IMR-90 (cell line): ENCODE results near the gene TJP1. TPM values are rescaled to one million over a fixed set of nuclear protein-coding genes. Genes with fewer than 3 reads are reported as not detected.

Experiments used
- ATAC-seq: fragments of 200-7000 bp; cut with Tn5 transposase; 2 replicates; pipeline ENCODE4 v1.9.1; 2020; ENCODE audit warnings: low read depth, mild to moderate bottlenecking, moderate library complexity
- BruUV-seq: library from RNA; stranded (reverse); fragments of 400-500 nt; replicated peaks from 2 replicates; lab custom pipeline; 2021; lab: Mats Ljungman, UMichigan
- CTCF ChIA-PET: fragments of 300-600 bp; formaldehyde crosslinking; extraction: SDS; loops from one replicate; lab custom pipeline; 2021; ENCODE audit warnings: antibody characterized with exemption; lab: Yijun Ruan, JAX
- POLR2A ChIA-PET: fragments of 300-600 bp; sonication (Branson Sonifier 250); formaldehyde crosslinking; loops from one replicate; lab custom pipeline; 2022; ENCODE audit warnings: antibody characterized with exemption; ENCODE audit not compliant: unreplicated experiment; lab: Charles Lee
- DNase-seq: peaks from one replicate; pipeline ENCODE4 v3.0.0; 2013
- H2AFZ ChIP-seq: replicated peaks from 2 replicates; pipeline ENCODE3; 2013; ENCODE audit warnings: low read length, mild to moderate bottlenecking; ENCODE audit not compliant: poor library complexity
- H2AK5ac ChIP-seq: 2 replicates; pipeline ENCODE4 v1.6.1; 2013; ENCODE audit warnings: low read depth, low read length, inconsistent platforms
- H2AK9ac ChIP-seq: replicated peaks from 2 replicates; pipeline ENCODE3; 2013; ENCODE audit warnings: mild to moderate bottlenecking, low read depth, low read length, moderate library complexity; ENCODE audit not compliant: poor library complexity
- H2BK120ac ChIP-seq: 2 replicates; pipeline ENCODE4 v1.6.1; 2013; ENCODE audit warnings: low read depth, low read length, inconsistent platforms
- H2BK15ac ChIP-seq: 3 replicates; pipeline ENCODE4 v1.6.1; 2013; ENCODE audit warnings: low read depth, low read length, inconsistent platforms
- H2BK20ac ChIP-seq: 2 replicates; pipeline ENCODE4 v1.6.1; 2013; ENCODE audit warnings: low read depth, mild to moderate bottlenecking, inconsistent platforms, low read length, moderate library complexity
- H2BK5ac ChIP-seq: 2 replicates; pipeline ENCODE4 v1.6.1; 2013; ENCODE audit warnings: mild to moderate bottlenecking, low read depth, low read length, inconsistent platforms; ENCODE audit not compliant: poor library complexity, severe bottlenecking
- H3K14ac ChIP-seq: replicated peaks from 2 replicates; pipeline ENCODE4 v1.6.1; 2013; ENCODE audit warnings: low read depth, low read length, inconsistent platforms
- H3K18ac ChIP-seq: 2 replicates; pipeline ENCODE4 v1.6.1; 2013; ENCODE audit warnings: low read depth, low read length, control low read depth
- H3K23ac ChIP-seq: 2 replicates; pipeline ENCODE4 v1.6.1; 2013; ENCODE audit warnings: low read depth, low read length, inconsistent platforms
- H3K27ac ChIP-seq: 2 replicates; pipeline ENCODE4 v1.5.1; 2013; ENCODE audit warnings: mild to moderate bottlenecking, control low read depth, low read length; ENCODE audit not compliant: insufficient read depth
- H3K27me3 ChIP-seq: 2 replicates; pipeline ENCODE4 v1.6.1; 2013; ENCODE audit warnings: low read length; ENCODE audit not compliant: control insufficient read depth, insufficient read depth
- H3K36me3 ChIP-seq: 2 replicates; pipeline ENCODE4 v1.6.1; 2013; ENCODE audit warnings: low read length, mixed read lengths; ENCODE audit not compliant: control insufficient read depth, insufficient read depth
- H3K4ac ChIP-seq: 2 replicates; pipeline ENCODE4 v1.6.1; 2013; ENCODE audit warnings: low read depth, low read length, inconsistent platforms
- H3K4me1 ChIP-seq: 2 replicates; pipeline ENCODE4 v1.6.1; 2013; ENCODE audit warnings: low read length, mixed read lengths; ENCODE audit not compliant: control insufficient read depth, insufficient read depth
- H3K4me2 ChIP-seq: 2 replicates; pipeline ENCODE4 v1.6.1; 2013; ENCODE audit warnings: low read depth, mild to moderate bottlenecking, control low read depth, low read length, moderate library complexity
- H3K4me3 ChIP-seq: 2 replicates; pipeline ENCODE4 v1.5.1; 2013; ENCODE audit warnings: low read depth, mild to moderate bottlenecking, control low read depth, low read length, moderate library complexity; ENCODE audit not compliant: insufficient read depth
- H3K56ac ChIP-seq: 2 replicates; pipeline ENCODE4 v1.6.1; 2013; ENCODE audit warnings: low read length, inconsistent platforms; ENCODE audit not compliant: insufficient read depth; ENCODE audit errors: extremely low read depth
- H3K79me1 ChIP-seq, 2 experiments: 2 replicates each; pipeline ENCODE4 v1.6.1; 2013; ENCODE audit warnings: low read length in 2 of 2, inconsistent platforms in 1 of 2, low read depth in 1 of 2
- H3K9ac ChIP-seq: 2 replicates; pipeline ENCODE4 v1.6.1; 2013; ENCODE audit warnings: low read depth, low read length, control low read depth
- H3K9me1 ChIP-seq: 2 replicates; pipeline ENCODE4 v1.6.1; 2013; ENCODE audit warnings: low read length, inconsistent platforms; ENCODE audit not compliant: insufficient read depth
- H3K9me3 ChIP-seq: 2 replicates; pipeline ENCODE4 v1.6.1; 2013; ENCODE audit warnings: low read length; ENCODE audit not compliant: control insufficient read depth, insufficient read depth
- H4K20me1 ChIP-seq: 2 replicates; pipeline ENCODE4 v1.6.1; 2013; ENCODE audit warnings: low read length, inconsistent platforms; ENCODE audit not compliant: insufficient read depth
- H4K5ac ChIP-seq: 2 replicates; pipeline ENCODE4 v1.6.1; 2013; ENCODE audit warnings: mild to moderate bottlenecking, low read depth, low read length, control low read depth
- H4K8ac ChIP-seq, 2 experiments: 2 replicates each; pipeline ENCODE4 v1.6.1; 2013; ENCODE audit warnings: low read depth in 2 of 2, low read length in 2 of 2, control low read depth in 1 of 2, inconsistent platforms in 1 of 2
- H4K91ac ChIP-seq: 2 replicates; pipeline ENCODE4 v1.6.1; 2013; ENCODE audit warnings: low read depth, low read length, inconsistent platforms; ENCODE audit not compliant: insufficient read depth
- SMC3 ChIP-seq: fragments of 150-350 bp; IDR thresholded peaks from 2 replicates; pipeline ENCODE4 v1.6.1; 2016; ENCODE audit warnings: low read depth, mild to moderate bottlenecking, antibody characterized with exemption, low read length, moderate library complexity
- WGBS, 2 experiments: methylation state at CpG; one replicate each; pipeline versions ENCODE4 v1.1.5 to v1.1.7; 2013; ENCODE audit warnings: missing lambda C conversion rate in 2 of 2; ENCODE audit not compliant: insufficient read length in 1 of 2; ENCODE audit errors: extremely low coverage in 2 of 2; 5-methylcytosine and 5-hydroxymethylcytosine counted together
- dilution Hi-C: fragments of 300-500 bp; cut with HindIII; formaldehyde crosslinking; loops from one replicate; pipeline ENCODE4 v1.14.3; 2018; ENCODE audit warnings: low sequenced_read_pairs; ENCODE audit not compliant: unreplicated experiment
- in situ Hi-C: fragments of 300-500 bp; cut with MboI; formaldehyde crosslinking; loops from 3 replicates; pipeline ENCODE4 v1.14.3; 2019; ENCODE audit warnings: low sequenced_read_pairs, inconsistent platforms, mixed read lengths
- intact Hi-C: fragments of 100-400 bp; cut with micrococcal nuclease; formaldehyde crosslinking; loops from 2 replicates; pipeline ENCODE4 v1.10.0; 2022
- polyA plus RNA-seq, 3 experiments: library from polyadenylated mRNA; depleted of rRNA; stranded (reverse); fragments of >200 nt; gene quantifications; 2 replicates each; pipeline ENCODE4 v1.2.3, GENCODE V29; 2012; ENCODE audit warnings: low replicate concordance in 1 of 3
- total RNA-seq: library from RNA; depleted of rRNA; stranded (reverse); fragments of >200 nt; gene quantifications from 2 replicates; pipeline ENCODE4 v1.2.3, GENCODE V29; 2012
- TF ChIP-seq, protein P1 (sequence below): fragments of 150-350 bp; IDR thresholded peaks from 2 replicates; pipeline ENCODE4 v1.6.1; 2017; ENCODE audit warnings: mild to moderate bottlenecking, antibody characterized with exemption, low read length, low read depth

The TJP1 gene
- total and polyA plus RNA-seq, 2 of the 4 experiments (the other 2 are of a cell fraction) = 42.2 to 43.4 TPM

DNA sequence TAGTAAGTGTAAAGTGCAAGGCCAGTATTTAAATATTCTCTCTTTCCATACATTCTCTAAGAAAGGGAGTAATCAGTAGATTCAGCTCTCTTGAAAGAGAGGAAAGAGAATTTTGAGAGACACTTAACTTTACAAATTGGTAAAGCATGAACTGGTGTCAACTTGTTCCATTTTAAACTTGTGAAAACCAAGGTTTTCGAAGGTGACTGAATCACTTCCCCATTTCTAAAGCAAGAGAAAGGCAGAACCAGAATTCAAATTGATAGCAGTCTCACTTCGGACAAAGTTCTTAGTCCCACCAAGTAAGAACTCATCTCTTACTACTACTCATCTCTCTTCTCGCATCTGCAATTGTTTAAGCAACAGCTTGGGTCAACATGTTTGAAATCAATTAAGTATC is 22.4 kb downstream of the TJP1 start:
- H3K9me3 ChIP-seq = no peaks in the 10 kb centered on the region
- TF ChIP-seq SMC3 = no peak
- TF ChIP-seq, protein P1, sequence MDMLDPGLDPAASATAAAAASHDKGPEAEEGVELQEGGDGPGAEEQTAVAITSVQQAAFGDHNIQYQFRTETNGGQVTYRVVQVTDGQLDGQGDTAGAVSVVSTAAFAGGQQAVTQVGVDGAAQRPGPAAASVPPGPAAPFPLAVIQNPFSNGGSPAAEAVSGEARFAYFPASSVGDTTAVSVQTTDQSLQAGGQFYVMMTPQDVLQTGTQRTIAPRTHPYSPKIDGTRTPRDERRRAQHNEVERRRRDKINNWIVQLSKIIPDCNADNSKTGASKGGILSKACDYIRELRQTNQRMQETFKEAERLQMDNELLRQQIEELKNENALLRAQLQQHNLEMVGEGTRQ = no peak
- peaks cover 11% of the 10 kb centered on the region; the same call in 1 of the 2 replicates for H3K4me1 ChIP-seq
- BruUV-seq = no TSS peak
- H3K27me3 ChIP-seq = no peaks in the 10 kb centered on the region
- H2AK5ac ChIP-seq = no peak overlapping the region
- peaks cover 24 to 62% of the 10 kb centered on the region in 2 experiments for H3K79me1 ChIP-seq
- CTCF ChIA-PET = no interaction called here
- H3K36me3 ChIP-seq = peaks cover 5% of the 10 kb centered on the region
- H4K5ac ChIP-seq = no peak overlapping the region
- H3K56ac ChIP-seq = no peak overlapping the region
- H2BK5ac ChIP-seq = no peak overlapping the region
- H2BK20ac ChIP-seq = no peak overlapping the region
- no peak overlapping the region for H4K91ac ChIP-seq
- H3K4ac ChIP-seq = no peak overlapping the region
- no peak overlapping the region for H3K23ac ChIP-seq
- peaks cover 37% of the 10 kb centered on the region for H4K20me1 ChIP-seq
- dilution Hi-C loops (no loop called here), in situ Hi-C loops (no loop called here), intact Hi-C loops (no loop called here)
- no peak overlapping the region for H3K27ac ChIP-seq
- POLR2A ChIA-PET = no interaction called here
- H3K9me1 ChIP-seq = peaks cover 5% of the 10 kb centered on the region
- H3K4me3 ChIP-seq = no peak overlapping the region
- no peak overlapping the region for H2BK120ac ChIP-seq
- no CpG with 5 or more reads among the region's 3 CpGs for WGBS, 2 experiments
- H3K9ac ChIP-seq = no peak overlapping the region
- no peak overlapping the region for H2AFZ ChIP-seq
- ATAC-seq = no peak
- no peak overlapping the region for H3K14ac ChIP-seq
- H2AK9ac ChIP-seq = no peak overlapping the region
- no peak overlapping the region for H3K4me2 ChIP-seq
- no peak overlapping the region for H4K8ac ChIP-seq
- no peak overlapping the region for H2BK15ac ChIP-seq
- H3K18ac ChIP-seq = no peak overlapping the region
- no peak for DNase-seq
